GM18873 (cell line): ENCODE results near the gene PLA2G1B.
"Not testable (repeated sequence)": the region's sequence is repeated elsewhere in the genome, so short reads cannot be mapped to it uniquely, and the experiment has no call there.

Experiments
- ATAC-seq: cut with Tn5 transposase; IDR thresholded peaks from one replicate; pipeline ENCODE4 v1.9.1; 2021; ENCODE audit warnings: mild to moderate bottlenecking, moderate library complexity, moderate number of reproducible peaks; ENCODE audit not compliant: unreplicated experiment, low FRiP score

The PLA2G1B gene

GRCh38 chr12:120361506-120362208 is 34.1 kb upstream of the PLA2G1B start:
- ATAC-seq = no peak

GRCh38 chr12:120359128-120359527 is 31.5 kb upstream of the PLA2G1B start:
- ATAC-seq = no peak

DNA sequence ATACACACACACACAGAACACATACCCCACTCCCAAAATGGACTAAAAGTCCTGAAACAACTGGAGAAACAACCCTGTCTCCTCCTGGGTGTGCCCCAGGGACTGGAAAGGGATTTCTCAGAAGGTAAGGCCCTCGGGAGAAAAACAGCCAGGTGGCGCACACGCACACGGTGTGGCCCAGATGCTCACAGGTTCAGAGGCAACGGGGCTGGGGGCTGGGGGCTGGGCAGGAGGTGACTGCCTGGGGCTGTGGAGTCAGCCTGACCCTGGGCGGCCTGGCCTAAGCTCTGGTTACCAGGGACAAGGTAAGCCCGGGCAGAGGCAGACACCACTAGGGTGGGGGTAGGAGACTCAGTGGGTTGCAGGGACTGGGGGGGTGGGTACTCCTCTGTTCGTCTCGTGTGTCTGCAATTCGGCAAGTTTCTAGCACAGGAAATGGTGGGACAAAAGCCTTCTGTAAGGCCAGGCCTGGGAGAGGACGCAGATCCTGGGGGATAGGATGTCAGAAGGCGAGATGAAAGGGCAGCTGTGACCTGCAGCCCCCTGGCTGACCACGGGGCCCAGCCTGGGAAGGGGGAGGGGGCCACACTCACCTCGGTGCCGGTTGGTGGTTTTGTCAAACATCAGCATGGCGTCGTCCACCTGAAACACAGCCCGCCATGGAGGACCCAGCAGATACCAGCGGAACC is 31.0 kb upstream of the PLA2G1B start:
- ATAC-seq = no peak

GRCh38 chr12:120357104-120357503 is 29.5 kb upstream of the PLA2G1B start:
- ATAC-seq = no peak

GRCh38 chr12:120356567-120357030 is 29.0 kb upstream of the PLA2G1B start:
- no peak for ATAC-seq

DNA sequence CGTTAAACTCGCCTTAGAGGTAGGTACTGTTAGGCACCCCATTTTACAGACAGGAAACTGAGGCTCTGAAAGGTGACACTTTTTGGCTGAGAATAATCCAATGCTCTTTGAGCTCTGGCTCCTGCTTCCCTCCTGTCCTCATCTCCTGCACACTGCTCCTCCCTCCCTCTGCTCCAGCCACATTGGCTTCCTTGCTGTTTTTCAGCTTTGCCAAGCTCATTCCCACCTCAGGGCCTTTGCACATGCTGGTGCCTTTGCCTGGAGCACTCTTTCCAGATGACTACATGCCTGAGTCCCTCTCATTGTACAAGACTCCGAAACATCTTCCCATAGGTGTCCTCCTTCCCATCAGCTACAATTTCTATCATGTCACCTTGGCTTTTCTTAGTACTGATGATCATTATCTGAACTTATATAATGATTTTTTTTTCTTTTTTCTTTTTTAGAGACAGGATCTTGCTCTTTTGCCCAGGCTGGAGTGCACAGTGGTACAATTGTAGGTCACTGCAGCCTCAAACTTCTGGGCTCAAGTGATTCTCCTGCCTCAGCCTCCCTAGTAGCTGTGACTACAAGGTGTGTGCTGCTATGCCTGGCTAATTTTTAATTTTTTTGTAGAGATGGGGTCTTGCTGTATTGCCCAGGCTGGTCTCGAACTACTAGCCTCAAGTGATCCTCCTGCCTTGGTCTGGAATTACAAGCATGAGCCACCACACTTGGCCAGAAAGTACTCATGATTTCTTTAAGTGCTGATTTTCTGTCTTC is 26.2 kb upstream of the PLA2G1B start:
- ATAC-seq = no peak

GRCh38 chr12:120353136-120353535 is 25.6 kb upstream of the PLA2G1B start:
- no peak for ATAC-seq

DNA sequence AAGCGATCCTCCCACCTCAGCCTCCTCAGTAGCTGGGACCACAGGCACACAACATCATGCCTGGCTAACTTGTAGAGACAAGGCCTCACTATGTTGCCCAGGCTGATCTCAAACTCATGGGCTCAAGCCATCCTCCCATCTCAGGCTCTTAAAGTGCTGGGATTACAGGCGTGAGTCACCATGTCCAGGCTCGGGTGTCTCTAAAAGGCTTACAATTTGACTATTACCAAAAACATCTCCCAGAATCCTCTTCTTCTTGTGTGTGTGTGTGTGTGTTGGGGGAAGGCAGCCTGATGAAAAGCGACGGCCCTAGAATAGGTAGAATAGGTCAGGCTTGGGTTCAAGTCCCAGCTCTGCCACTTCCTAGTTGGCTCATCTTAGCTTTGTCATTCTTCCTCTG is 24.5 kb upstream of the PLA2G1B start:
- ATAC-seq = no peak

GRCh38 chr12:120350576-120351350 is 23.2 kb upstream of the PLA2G1B start:
- no peak for ATAC-seq

- ATAC-seq = no peak
Measured at GRCh38 chr12:120347766-120348165, 20.2 kb upstream of the PLA2G1B start.

DNA sequence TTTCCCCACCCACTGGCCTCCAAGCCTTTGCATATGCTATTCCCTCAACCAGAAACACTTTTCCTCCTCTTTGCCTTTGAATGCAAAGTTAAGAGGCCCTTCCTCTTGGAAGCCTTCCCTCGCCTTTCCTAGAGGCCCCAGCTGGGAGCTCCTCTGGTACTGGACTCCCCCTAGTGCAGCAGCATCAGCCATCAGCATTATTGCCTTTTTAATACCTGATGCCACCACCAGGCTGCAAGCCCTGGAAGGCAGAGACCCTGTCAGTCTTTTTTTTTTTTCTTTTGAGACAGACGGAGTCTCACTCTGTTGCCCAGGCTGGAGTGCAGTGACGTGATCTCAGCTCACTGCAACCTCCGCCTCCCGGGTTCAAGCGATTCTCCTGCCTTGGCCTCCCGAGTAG is 19.1 kb upstream of the PLA2G1B start:
- ATAC-seq = no peak

GRCh38 chr12:120346031-120346430 is 18.5 kb upstream of the PLA2G1B start:
- ATAC-seq = no peak

- no peak for ATAC-seq
Measured at GRCh38 chr12:120343692-120344091, 16.1 kb upstream of the PLA2G1B start.

DNA sequence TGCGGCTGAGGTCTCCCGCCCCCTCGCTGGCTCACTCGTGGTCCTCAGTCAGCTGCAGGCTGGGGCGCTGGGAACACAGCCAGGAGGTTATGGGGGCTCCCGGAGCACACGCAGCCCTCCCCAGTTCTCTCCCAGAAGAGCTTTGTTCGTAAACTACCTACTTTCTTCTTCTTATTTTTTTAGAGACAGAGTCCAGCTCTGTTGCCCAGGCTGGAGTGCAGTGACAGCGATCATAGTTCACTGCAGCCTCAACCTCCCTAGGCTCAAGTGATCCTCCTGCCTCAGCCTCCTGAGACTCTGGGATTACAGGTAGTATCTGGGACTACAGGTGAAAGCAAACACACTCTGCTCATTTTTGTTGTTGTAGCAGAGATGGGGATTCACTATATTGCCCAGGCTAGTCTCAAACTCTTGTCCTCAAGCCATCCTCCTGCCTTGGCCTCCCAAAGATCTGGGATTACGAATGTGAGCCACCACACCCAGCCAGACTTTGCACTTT is 15.5 kb upstream of the PLA2G1B start:
- ATAC-seq = no peak

DNA sequence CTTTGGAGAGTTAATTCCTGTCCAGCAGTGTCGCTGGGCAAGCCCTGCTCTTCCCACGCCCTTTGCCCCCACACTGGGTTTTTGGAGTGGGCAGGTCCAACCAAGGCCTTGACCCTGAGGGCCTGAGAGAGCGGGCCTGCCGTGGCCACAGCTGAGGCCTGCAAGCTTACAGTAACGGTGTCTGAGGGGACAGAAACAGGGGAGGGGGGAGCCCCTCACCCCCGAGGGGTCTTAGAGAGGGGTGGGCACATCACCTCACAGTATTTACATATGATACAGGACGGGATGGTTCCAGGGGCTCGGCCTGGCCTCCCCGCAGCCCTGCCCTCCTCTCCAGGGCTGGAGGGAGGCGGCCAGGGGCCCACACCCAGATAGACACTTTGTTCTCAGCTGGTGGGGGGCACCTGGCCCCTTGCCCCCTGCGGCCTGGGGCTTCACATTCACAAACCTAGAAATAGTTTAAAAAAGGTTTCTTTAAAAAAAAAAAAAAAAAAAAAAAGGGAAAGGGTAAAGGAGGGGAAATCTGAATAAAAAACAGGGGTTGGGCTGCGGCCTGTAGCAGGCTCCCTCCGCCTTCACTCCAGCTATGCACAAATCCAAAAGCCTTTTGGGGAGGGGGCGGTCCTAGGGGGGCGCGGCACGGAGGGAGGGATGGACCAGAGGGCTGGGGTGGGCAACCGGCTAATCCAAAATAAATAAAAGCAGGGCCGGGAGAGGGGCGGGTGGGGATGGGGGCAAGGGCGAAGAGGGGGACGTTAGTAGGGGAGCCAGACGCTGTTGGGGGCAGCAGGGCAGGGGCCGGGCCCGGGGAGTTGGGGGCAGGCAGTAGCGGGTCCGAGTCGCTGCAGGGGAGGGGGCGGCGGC is 14.8 kb upstream of the PLA2G1B start:
- no peak for ATAC-seq

GRCh38 chr12:120339256-120339655 is 11.7 kb upstream of the PLA2G1B start:
- ATAC-seq = no peak

- ATAC-seq = no peak
Measured at GRCh38 chr12:120337730-120338129, 10.2 kb upstream of the PLA2G1B start.

DNA sequence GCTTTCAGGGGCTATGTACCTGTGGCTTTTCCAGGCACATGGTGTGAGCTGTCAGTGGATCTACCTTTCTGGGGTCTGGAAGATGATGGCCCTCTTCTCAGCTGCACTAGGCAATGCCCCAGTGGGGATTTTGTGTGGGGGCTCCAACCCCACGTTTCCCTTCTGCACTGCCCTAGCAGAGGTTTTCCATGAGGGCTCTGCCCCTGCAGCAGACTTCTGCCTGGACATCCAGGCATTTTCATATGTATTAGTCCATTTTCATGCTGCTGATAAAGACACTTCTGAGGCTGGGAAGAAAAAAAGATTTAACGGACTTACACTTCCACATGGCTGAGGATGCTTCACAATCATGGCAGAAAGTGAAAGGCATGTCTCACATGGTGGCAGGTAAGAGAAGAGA is 8.8 kb upstream of the PLA2G1B start:
- not testable (repeated sequence) for ATAC-seq

DNA sequence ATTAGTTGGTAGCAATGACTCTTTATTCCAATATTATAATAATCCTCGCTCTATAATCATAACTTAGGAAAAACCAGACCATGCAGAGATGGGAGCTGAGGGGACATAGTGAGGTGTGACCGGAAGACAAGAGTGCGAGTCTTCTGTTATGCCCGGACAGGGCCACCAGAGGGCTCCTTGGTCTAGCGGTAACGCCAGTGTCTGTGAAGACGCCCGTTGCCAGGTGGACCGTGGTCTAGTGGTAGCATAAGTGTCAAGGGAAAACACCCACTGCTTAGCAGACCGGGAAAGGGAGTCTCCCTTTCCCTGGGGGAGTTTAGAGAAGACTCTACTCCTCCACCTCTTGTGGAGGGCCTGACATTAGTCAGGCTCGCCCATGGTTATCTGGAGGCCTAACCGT is 7.9 kb upstream of the PLA2G1B start:
- ATAC-seq = not testable (repeated sequence)
